Skin epidermis (tissue), 12 donors: Measurements from ENCODE around the gene SORBS1.
A peak's percentile ranks its signal among the peaks of the same experiment; 100 is the strongest.

Experiments used
- H3K27ac ChIP-seq, 21 experiments: fragments of 200-600 bp; sonication (generic) in 11 of 21; one replicate each; pipeline ENCODE4 v1.5.0; 2020; ENCODE audit warnings: mild to moderate bottlenecking in 3 of 21, inconsistent platforms in 2 of 21, moderate library complexity in 2 of 21
- H3K4me3 ChIP-seq, 7 experiments: fragments of 200-600 bp; sonication (generic) in 2 of 7; one replicate each; pipeline ENCODE4 v1.5.0; 2020; ENCODE audit warnings: inconsistent platforms in 2 of 7, mild to moderate bottlenecking in 2 of 7, moderate library complexity in 1 of 7

The SORBS1 gene

GRCh38 chr10:95407546-95407945 lies 153.6 kb downstream of the SORBS1 start:
- Histone ChIP-seq H3K27ac (peak overlapping the region in 5 of 21 experiments; percentile 56 to 88 (median 63)), H3K4me3 (no peak overlapping the region)

- Histone ChIP-seq H3K27ac (peak overlapping the region in 5 of 21 experiments; percentile 21 to 73 (median 57)), H3K4me3 (no peak overlapping the region)
These were observed 154.4 kb downstream of the SORBS1 start for GRCh38 chr10:95406651-95407280.

GRCh38 chr10:95405655-95406054 lies 155.5 kb downstream of the SORBS1 start:
- Histone ChIP-seq H3K27ac (no peak overlapping the region), H3K4me3 (no peak overlapping the region)

GRCh38 chr10:95404864-95405263 lies 156.3 kb downstream of the SORBS1 start:
- H3K27ac ChIP-seq: no peak overlapping the region
- no peak overlapping the region for H3K4me3 ChIP-seq

- Histone ChIP-seq H3K27ac (no peak overlapping the region), H3K4me3 (no peak overlapping the region)
These were observed 156.7 kb downstream of the SORBS1 start for GRCh38 chr10:95404462-95404858.

DNA sequence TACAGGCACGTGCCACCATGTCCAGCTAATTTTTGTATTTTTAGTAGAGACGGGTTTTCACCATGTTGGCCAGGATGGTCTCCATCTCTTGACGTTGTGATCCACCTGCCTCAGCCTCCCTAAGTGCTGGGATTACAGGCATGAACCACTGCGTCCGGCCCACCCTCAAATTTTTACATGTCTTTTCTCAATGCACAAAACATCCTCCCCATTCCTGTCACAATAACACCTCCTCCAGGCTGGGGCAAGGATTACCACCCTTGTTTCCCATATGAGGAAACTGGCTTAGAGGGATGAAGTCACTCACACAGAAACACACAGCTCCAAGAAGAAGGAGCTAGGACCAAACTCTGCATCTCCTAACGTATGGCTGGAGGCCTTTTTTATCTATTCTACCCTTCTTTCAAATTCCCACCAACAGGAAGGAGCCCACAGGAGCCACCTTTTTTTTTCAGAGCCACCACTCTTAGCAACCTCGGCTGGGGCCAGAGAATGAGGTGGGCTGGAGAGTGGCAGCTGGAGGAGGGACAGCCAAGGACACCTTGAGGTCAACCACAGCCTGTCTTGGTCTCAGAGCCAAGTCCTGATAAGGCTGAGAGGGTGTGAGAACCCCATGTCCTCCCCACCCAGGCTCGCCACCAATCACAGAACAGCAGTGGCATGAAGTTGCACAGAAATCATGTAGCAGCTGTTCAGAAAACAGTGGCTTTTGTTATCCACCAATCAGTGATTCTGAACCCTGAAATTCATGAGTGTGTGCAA lies 157.3 kb downstream of the SORBS1 start:
- no peak overlapping the region for H3K27ac ChIP-seq
- H3K4me3 ChIP-seq: no peak overlapping the region

DNA sequence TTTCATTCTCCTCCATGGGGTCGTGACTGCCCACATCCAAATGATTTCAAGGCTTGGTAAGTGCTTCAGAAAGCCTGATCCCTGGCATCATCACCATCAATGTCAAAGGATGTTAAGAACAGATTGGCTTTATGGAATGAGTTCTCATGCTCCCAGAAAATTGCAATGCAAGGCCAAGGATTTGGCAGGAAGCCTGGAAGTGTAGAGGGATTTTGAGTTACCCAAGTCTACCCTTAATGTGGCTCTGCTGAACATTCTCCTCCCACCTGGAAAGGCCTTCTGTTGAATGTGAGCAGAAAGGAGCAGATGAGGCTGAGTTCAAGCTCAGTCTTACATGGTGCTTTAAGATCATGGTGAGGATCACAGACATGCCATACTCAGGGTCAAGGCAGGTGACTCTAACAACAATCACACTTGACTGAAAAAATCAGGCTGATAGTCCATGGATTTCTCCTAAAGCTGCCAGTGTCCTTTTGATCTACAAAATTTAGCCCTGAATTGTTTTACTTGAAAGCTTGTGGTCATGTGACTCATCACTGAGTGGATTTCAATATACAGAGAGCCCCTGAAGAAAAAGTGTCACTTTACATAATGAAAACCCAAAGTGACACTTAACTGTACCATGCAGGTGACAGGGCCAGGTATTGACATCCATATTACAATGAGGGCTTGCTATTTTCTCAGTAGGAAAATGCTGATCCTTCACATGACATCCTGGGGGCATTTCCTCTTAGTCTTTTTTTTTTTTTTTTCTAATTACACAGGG lies 159.3 kb downstream of the SORBS1 start:
- H3K4me3 ChIP-seq: no peak overlapping the region
- no peak overlapping the region for H3K27ac ChIP-seq

- H3K4me3 ChIP-seq: no peak overlapping the region
- no peak overlapping the region for H3K27ac ChIP-seq
These were observed 160.4 kb downstream of the SORBS1 start for GRCh38 chr10:95400787-95401186.

GRCh38 chr10:95399183-95399582 lies 162.0 kb downstream of the SORBS1 start:
- H3K27ac ChIP-seq: no peak overlapping the region
- H3K4me3 ChIP-seq: no peak overlapping the region

DNA sequence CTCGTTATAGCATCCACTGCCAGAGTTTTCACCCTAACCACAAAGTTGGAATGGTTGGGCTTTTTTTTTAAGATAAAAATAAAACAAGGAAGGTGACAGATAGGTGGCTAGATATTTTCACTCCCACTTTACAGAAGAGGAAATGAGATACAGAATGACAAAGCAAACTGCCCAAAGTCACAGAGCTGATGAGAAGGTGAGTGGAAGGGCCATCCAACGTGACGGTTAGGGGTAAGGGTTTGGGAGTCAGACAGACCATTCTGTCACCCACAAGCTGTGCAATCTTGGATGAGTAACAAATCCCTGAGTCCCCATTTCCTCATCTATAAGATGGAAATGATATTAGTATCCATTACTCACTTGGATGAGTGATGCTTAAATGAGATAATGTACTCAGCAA lies 163.4 kb downstream of the SORBS1 start:
- Histone ChIP-seq H3K27ac (no peak overlapping the region), H3K4me3 (no peak overlapping the region)

- Histone ChIP-seq H3K4me3 (no peak overlapping the region), H3K27ac (no peak overlapping the region)
These were observed 165.2 kb downstream of the SORBS1 start for GRCh38 chr10:95395947-95396449.

GRCh38 chr10:95394161-95394880 lies 166.8 kb downstream of the SORBS1 start:
- Histone ChIP-seq H3K4me3 (no peak overlapping the region), H3K27ac (peak overlapping the region in 1 of 21 experiments; percentile 32)

DNA sequence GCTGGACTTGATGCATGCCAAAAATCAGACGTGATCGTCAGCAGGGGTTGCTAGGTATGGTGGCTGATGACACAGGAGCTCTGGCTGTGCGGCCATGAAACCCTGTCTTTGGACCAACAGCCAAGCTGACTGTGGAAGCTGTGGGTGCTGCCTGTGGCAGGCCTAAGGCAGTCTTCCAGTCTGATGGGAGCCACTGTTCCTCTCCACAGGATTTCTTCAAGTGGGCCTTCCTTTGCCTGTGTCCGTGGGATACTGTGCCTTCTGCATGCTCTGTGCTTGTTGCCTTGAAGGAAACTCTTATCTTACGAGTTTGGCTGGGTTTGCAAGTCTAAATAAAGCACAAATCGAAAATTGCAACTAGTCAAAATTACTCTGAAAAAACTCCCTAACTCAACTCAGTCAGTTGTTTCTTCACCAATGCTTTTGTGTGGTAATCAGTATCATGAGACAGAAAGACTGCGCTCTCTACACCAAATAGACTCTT lies 168.4 kb downstream of the SORBS1 start:
- H3K4me3 ChIP-seq: no peak overlapping the region
- peak overlapping the region in 2 of 21 experiments; percentile 26 to 34 for H3K27ac ChIP-seq

DNA sequence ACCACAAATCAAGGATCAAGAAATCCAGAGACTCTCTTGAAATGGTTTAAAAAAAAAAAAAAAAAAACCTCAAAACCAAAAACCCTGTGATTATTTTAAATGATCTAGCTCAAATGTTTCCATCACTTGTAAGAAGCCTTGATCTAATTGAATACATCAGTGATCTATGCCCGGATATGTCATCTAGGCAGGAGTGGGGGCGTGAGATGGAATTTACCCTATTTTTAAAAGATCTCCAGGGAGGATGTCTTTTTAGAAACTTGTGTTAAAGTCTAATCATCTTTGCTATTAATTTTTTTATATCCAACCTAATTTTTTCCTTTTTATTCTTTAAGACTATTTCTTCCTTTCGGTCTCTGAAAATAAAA lies 169.0 kb downstream of the SORBS1 start:
- Histone ChIP-seq H3K27ac (peak overlapping the region in 3 of 21 experiments; percentile 14 to 42 (median 26)), H3K4me3 (no peak overlapping the region)

- H3K4me3 ChIP-seq: no peak overlapping the region
- peak overlapping the region in 3 of 21 experiments; percentile 14 to 58 (median 42) for H3K27ac ChIP-seq
These were observed 169.5 kb downstream of the SORBS1 start for GRCh38 chr10:95391581-95392216.

- Histone ChIP-seq H3K4me3 (no peak overlapping the region), H3K27ac (peak overlapping the region in 2 of 21 experiments; percentile 14 to 58)
These were observed 170.0 kb downstream of the SORBS1 start for GRCh38 chr10:95391164-95391563.

- Histone ChIP-seq H3K4me3 (no peak overlapping the region), H3K27ac (peak overlapping the region in 2 of 21 experiments; percentile 5 to 39)
These were observed 171.2 kb downstream of the SORBS1 start for GRCh38 chr10:95389982-95390381.

DNA sequence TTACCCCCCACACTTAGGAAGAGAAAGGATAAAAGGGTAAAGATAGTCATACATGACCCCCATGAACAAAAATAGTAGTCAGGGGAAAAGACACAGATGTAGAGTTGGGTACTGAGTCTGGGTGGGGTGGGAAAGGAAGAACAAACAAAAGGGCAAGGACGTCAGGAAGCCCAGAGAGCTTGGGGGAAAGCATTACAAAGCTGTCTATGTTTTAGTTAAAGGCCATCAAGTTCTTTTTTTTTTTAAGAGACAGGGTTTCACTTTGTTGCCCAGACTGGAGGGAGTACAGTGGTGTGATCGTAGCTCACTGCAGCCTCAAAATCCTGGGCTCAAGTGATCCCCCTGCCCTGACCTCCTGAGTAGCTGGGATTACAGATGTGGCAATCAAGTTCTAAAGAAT lies 172.0 kb downstream of the SORBS1 start:
- H3K4me3 ChIP-seq: no peak overlapping the region

GRCh38 chr10:95388539-95388938 lies 172.6 kb downstream of the SORBS1 start:
- Histone ChIP-seq H3K27ac (peak overlapping the region in 6 of 21 experiments; percentile 2 to 45 (median 20)), H3K4me3 (no peak overlapping the region)

More for the DNA sequence above, 172.0 kb downstream of the SORBS1 start:
- peak overlapping the region in 4 of 21 experiments; percentile 2 to 45 (median 20) for H3K27ac ChIP-seq
